MM.1S (cell line): ENCODE data around the gene ENDOV.

ENCODE experiments used
- DNase-seq: peaks from one replicate; pipeline ENCODE4 v3.0.0-alpha.2; 2015
- H2AFZ ChIP-seq: fragments of 300-600 bp; sonication (generic); 2 replicates; pipeline ENCODE4 v1.6.0; 2016; ENCODE audit warnings: antibody characterized with exemption, low read length
- H3F3A ChIP-seq: fragments of 300-600 bp; sonication (generic); 2 replicates; pipeline ENCODE4 v1.6.1; 2016; ENCODE audit warnings: mild to moderate bottlenecking, antibody characterized with exemption, low read length, moderate library complexity, mixed read lengths; ENCODE audit not compliant: insufficient read depth
- H3K27ac ChIP-seq: fragments of 300-600 bp; sonication (generic); 2 replicates; pipeline ENCODE4 v1.5.1; 2016; ENCODE audit warnings: mild to moderate bottlenecking, low read length
- H3K27me3 ChIP-seq: fragments of 300-600 bp; sonication (generic); replicated peaks from 2 replicates; pipeline ENCODE4 v1.6.0; 2016; ENCODE audit warnings: low read length; ENCODE audit not compliant: insufficient read depth
- H3K36me3 ChIP-seq: fragments of 300-600 bp; sonication (generic); replicated peaks from 2 replicates; pipeline ENCODE4 v1.6.1; 2016; ENCODE audit warnings: mild to moderate bottlenecking, low read length, mixed read lengths; ENCODE audit not compliant: insufficient read depth
- H3K4me1 ChIP-seq: fragments of 300-600 bp; sonication (generic); 2 replicates; pipeline ENCODE4 v1.6.1; 2016; ENCODE audit warnings: low read length, mixed read lengths
- H3K4me2 ChIP-seq: fragments of 300-600 bp; sonication (generic); 2 replicates; pipeline ENCODE4 v1.6.0; 2016; ENCODE audit warnings: low read depth, low read length
- H3K4me3 ChIP-seq: fragments of 300-600 bp; sonication (generic); 2 replicates; pipeline ENCODE4 v1.5.1; 2016; ENCODE audit warnings: low read length, mixed read lengths
- H3K79me2 ChIP-seq: fragments of 300-600 bp; sonication (generic); 2 replicates; pipeline ENCODE4 v1.6.1; 2016; ENCODE audit warnings: mixed run types, low read length, mixed read lengths
- H3K9ac ChIP-seq: fragments of 300-600 bp; sonication (generic); 2 replicates; pipeline ENCODE4 v1.6.1; 2016; ENCODE audit warnings: low read length, mixed read lengths
- H3K9me2 ChIP-seq: fragments of 300-600 bp; sonication (generic); replicated peaks from 2 replicates; pipeline ENCODE4 v1.6.1; 2016; ENCODE audit warnings: mild to moderate bottlenecking, low read length, mixed read lengths; ENCODE audit not compliant: insufficient read depth
- H3K9me3 ChIP-seq: fragments of 300-600 bp; sonication (generic); replicated peaks from 2 replicates; pipeline ENCODE4 v1.6.1; 2016; ENCODE audit warnings: mild to moderate bottlenecking, low read length, mixed read lengths; ENCODE audit not compliant: insufficient read depth
- H4K20me1 ChIP-seq: fragments of 300-600 bp; sonication (generic); 2 replicates; pipeline ENCODE4 v1.6.1; 2016; ENCODE audit warnings: mild to moderate bottlenecking, low read length, moderate library complexity, mixed read lengths; ENCODE audit not compliant: insufficient read depth
- EZH2 ChIP-seq: fragments of 300-600 bp; sonication (generic); optimal IDR thresholded peaks from 2 replicates; pipeline ENCODE3; 2017; ENCODE audit warnings: low read depth, mild to moderate bottlenecking, antibody characterized with exemption, low read length, mixed read lengths
- EZH2phosphoT487 ChIP-seq: fragments of 300-600 bp; sonication (generic); IDR thresholded peaks from 2 replicates; pipeline ENCODE4 v1.6.1; 2018; ENCODE audit warnings: antibody characterized with exemption, low read length
- TF ChIP-seq, protein P1 (sequence below): fragments of 300-600 bp; sonication (generic); IDR thresholded peaks from 2 replicates; pipeline ENCODE4 v1.5.1; 2016; ENCODE audit warnings: antibody characterized with exemption, low read length, mixed read lengths

ENDOV gene

DNA sequence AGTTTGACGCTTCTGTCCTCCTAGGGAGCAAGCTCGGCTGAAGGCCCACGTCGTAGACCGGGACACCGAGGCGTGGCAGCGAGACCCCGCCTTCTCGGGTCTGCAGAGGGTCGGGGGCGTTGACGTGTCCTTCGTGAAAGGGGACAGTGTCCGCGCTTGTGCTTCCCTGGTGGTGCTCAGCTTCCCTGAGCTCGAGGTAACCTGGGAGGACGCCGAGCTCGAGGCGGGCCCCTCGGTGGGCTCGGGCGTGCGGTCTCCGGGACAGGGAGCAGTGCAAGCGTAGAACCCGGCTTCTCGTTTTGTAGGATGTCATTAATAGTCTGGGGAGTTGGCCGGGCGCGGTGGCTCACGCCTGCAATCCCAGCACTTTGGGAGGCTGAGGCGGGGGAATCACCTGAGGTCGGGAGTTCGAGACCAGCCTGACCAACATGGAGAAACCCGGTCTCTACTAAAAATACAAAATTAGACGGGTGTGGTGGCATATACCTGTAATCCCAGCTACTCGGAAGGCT lies 715 bp downstream of the ENDOV start:
- 0 out of 2 replicates have a peak, but pooled peaks cover 4% of the 10 kb centered on the region for H3K79me2 ChIP-seq
- H3F3A ChIP-seq, result peaks cover 3% of the 10 kb centered on the region; the same call in 1 of the 2 replicates
- peak overlapping the region; percentile 99 for H3K4me2 ChIP-seq
- no peak for TF ChIP-seq EZH2phosphoT487
- TF ChIP-seq EZH2, result no peak
- TF ChIP-seq, protein P1, sequence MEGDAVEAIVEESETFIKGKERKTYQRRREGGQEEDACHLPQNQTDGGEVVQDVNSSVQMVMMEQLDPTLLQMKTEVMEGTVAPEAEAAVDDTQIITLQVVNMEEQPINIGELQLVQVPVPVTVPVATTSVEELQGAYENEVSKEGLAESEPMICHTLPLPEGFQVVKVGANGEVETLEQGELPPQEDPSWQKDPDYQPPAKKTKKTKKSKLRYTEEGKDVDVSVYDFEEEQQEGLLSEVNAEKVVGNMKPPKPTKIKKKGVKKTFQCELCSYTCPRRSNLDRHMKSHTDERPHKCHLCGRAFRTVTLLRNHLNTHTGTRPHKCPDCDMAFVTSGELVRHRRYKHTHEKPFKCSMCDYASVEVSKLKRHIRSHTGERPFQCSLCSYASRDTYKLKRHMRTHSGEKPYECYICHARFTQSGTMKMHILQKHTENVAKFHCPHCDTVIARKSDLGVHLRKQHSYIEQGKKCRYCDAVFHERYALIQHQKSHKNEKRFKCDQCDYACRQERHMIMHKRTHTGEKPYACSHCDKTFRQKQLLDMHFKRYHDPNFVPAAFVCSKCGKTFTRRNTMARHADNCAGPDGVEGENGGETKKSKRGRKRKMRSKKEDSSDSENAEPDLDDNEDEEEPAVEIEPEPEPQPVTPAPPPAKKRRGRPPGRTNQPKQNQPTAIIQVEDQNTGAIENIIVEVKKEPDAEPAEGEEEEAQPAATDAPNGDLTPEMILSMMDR, result no peak
- peak overlapping the region; percentile 80 for H2AFZ ChIP-seq
- H3K9me3 ChIP-seq, result no peaks in the 10 kb centered on the region
- no peaks in the 10 kb centered on the region for H3K36me3 ChIP-seq
- no peaks in the 10 kb centered on the region for H4K20me1 ChIP-seq
- H3K4me1 ChIP-seq, result no peaks in the 10 kb centered on the region
- peak overlapping the region; percentile 86 for H3K4me3 ChIP-seq
- peak overlapping the region; percentile 45; the same call in 1 of the 2 replicates for H3K27ac ChIP-seq
- H3K9ac ChIP-seq, result peak overlapping the region; percentile 78
- no peak for DNase-seq
- H3K9me2 ChIP-seq, result no peaks in the 10 kb centered on the region
- H3K27me3 ChIP-seq, result peaks cover 31% of the 10 kb centered on the region

DNA sequence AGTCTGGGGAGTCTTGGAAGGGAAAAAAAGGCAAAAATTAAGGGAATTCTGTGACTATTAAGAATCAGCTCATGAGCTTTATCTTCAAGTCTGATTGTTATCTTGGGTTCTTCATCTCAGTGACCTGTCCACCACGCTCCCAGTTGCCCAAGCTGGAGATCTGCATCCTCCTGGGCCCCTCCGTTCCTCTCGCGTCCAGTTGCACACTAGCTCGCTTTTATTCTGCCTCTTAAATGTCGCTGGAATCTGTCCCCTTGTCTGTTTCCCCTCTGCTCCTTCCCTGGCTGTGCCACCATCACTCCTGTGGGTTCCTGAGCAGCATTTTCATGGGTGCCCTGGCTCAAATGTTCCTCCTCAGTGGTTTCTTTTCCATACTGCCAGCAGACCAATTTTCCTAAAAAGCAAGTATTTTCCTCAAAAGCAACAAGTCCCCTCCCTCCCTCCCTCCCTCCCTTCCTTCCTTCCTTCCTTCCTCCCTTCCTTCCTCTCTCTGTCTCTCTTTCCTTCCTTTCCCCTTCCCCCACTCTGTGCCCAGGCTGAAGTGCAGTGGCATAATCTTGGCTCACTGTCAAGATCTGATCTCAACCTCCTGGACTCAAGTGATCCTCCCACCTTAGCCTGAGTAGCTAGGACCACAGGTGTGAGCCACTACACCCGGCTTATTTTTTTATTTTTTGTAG lies 1.4 kb downstream of the ENDOV start:
- H3K27ac ChIP-seq, result no peak overlapping the region
- DNase-seq, result no peak
- no peaks in the 10 kb centered on the region for H4K20me1 ChIP-seq
- H3F3A ChIP-seq, result peaks cover 3% of the 10 kb centered on the region; the same call in 1 of the 2 replicates
- no peaks in the 10 kb centered on the region for H3K9me2 ChIP-seq
- H3K4me2 ChIP-seq, result peak overlapping the region; percentile 99; the same call in 1 of the 2 replicates
- no peak overlapping the region for H2AFZ ChIP-seq
- H3K79me2 ChIP-seq, result 0 out of 2 replicates have a peak, but pooled peaks cover 4% of the 10 kb centered on the region
- no peaks in the 10 kb centered on the region for H3K36me3 ChIP-seq
- no peaks in the 10 kb centered on the region for H3K9me3 ChIP-seq
- TF ChIP-seq, protein P1, result no peak
- TF ChIP-seq EZH2phosphoT487, result no peak
- TF ChIP-seq EZH2, result no peak
- H3K9ac ChIP-seq, result no peak overlapping the region
- H3K27me3 ChIP-seq, result peaks cover 26% of the 10 kb centered on the region
- H3K4me1 ChIP-seq, result no peaks in the 10 kb centered on the region
- H3K4me3 ChIP-seq, result no peak overlapping the region

- H3K27me3 ChIP-seq, result peaks cover 22% of the 10 kb centered on the region
- no peak overlapping the region for H3K4me3 ChIP-seq
- H3K36me3 ChIP-seq, result no peaks in the 10 kb centered on the region
- H2AFZ ChIP-seq, result no peak overlapping the region
- H3K9ac ChIP-seq, result no peak overlapping the region
- no peaks in the 10 kb centered on the region for H3K4me1 ChIP-seq
- H3K9me3 ChIP-seq, result no peaks in the 10 kb centered on the region
- no peak overlapping the region for H3K27ac ChIP-seq
- H3K79me2 ChIP-seq, result 0 out of 2 replicates have a peak, but pooled peaks cover 4% of the 10 kb centered on the region
- TF ChIP-seq EZH2 (no peak), EZH2phosphoT487 (no peak)
- TF ChIP-seq, protein P1, result no peak
- DNase-seq, result no peak
- H3F3A ChIP-seq, result peaks cover 3% of the 10 kb centered on the region; the same call in 1 of the 2 replicates
- H4K20me1 ChIP-seq, result no peaks in the 10 kb centered on the region
- no peak overlapping the region for H3K4me2 ChIP-seq
- H3K9me2 ChIP-seq, result no peaks in the 10 kb centered on the region
These were observed 1.9 kb downstream of the ENDOV start for GRCh38 chr17:80416940-80417293.
